Measurements from ENCODE around the gene MROH2B.
A peak's percentile ranks its signal among the peaks of the same experiment; 100 is the strongest.

The MROH2B gene

DNA sequence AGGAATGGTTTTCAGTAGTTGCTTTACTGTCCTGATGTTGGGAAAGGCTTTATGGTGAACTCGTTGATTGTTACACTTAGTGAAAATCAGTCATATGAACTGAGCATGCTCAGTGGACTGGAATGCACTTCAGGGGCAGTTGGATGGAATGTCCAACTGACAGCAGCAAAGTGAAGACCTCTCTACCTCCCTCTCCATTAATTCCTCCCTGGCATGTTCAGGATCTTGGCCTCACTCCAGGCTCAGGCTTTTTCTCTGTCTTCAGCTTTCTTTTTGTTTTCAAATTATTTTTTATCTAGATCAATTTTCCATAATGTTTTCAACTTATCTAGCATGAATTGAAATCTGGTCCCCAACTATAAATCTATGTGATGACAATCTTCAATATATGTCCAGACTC is at the start of gene MROH2B:
MROH2B (minus strand) TSS at position 101 of the 400 bp plus-strand sequence. CDS start 490 bp downstream, outside the sequence.
- no peak for TF ChIP-seq CTCF (IDR thresholded peaks at IDR 0.05; ENCODE audit: low read depth, low read length)
- no peak within 1 kb of the TSS for H3K4me3 ChIP-seq (ENCODE audit: low read depth, low read length)

DNA sequence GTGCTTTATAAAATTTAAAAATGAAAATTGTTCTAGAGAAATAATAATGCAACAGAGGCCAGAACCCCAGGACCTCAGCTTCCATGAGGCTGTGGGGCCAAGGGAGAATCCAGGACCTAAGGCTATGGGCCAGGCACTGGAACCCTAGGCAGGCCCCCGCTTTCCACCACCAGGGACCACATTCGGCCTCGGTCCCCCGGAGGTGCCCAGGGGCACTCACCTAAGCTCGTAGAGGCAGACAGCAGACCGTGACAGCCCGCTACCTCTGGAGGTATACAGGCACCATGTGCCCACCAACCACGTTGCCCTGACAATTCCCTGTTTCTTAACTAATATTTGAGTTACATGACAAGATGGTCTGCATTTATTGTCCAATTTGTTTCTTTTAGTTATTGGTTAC is 49.5 kb upstream of the MROH2B start:
- H3K4me3 ChIP-seq (ENCODE audit: low read depth, low read length), result no peak overlapping the region
- no peak for TF ChIP-seq CTCF (IDR thresholded peaks at IDR 0.05; ENCODE audit: low read depth, low read length)

- H3K4me3 ChIP-seq (ENCODE audit: low read depth, low read length), result no peak overlapping the region
- TF ChIP-seq CTCF (IDR thresholded peaks at IDR 0.05; ENCODE audit: low read depth, low read length), result no peak
These were observed 47.0 kb upstream of the MROH2B start for GRCh38 chr5:41118177-41118576.

- peak overlapping the region; percentile 1; the same call in 1 of the 2 replicates for H3K4me3 ChIP-seq (ENCODE audit: low read depth, low read length)
- TF ChIP-seq CTCF (IDR thresholded peaks at IDR 0.05; ENCODE audit: low read depth, low read length), result no peak
These were observed 44.1 kb upstream of the MROH2B start for GRCh38 chr5:41115281-41115680.

- H3K4me3 ChIP-seq (ENCODE audit: low read depth, low read length), result no peak overlapping the region
- TF ChIP-seq CTCF (IDR thresholded peaks at IDR 0.05; ENCODE audit: low read depth, low read length), result no peak
These were observed 41.6 kb upstream of the MROH2B start for GRCh38 chr5:41112486-41113455.

DNA sequence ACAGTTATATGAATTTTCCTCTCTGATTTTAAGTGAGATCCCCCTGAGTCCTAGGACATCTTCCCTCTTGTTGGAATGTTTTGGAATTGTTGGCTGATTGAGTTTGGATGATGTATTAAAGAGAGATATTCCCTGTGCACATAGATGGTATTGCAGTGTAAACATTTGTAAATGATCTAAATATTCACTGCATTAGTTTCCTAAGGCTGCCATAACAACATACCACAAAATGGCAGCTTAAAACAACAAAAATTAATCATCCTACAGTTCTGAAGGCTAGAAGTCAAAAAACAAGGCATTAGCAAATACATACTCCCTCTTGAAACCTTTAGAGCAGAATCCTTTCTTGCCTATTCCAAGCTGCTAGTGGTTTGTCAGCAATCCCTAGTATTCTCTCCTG is 38.0 kb upstream of the MROH2B start:
- no peak overlapping the region for H3K4me3 ChIP-seq (ENCODE audit: low read depth, low read length)
- no peak for TF ChIP-seq CTCF (IDR thresholded peaks at IDR 0.05; ENCODE audit: low read depth, low read length)

DNA sequence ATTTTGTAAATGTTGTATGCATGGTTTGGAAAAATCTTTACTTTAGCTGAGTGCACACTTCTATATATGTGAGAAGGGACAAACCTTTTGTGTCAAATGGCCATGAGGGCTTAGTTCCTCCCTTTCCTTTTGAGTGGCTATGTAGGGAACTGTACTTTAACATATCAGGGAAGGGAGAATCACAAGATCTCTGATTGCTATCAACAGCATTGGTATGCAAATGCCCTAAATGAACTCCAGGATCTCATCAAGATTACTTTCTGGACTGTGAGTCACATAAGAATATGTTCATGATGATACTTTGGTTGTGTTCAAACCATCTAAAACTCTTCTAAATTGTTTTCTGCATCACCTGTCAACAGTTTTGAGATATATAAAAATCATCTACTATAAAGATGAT is 31.2 kb upstream of the MROH2B start:
- no peak for TF ChIP-seq CTCF (IDR thresholded peaks at IDR 0.05; ENCODE audit: low read depth, low read length)
- no peak overlapping the region for H3K4me3 ChIP-seq (ENCODE audit: low read depth, low read length)

All from WI38 (cell line).